Smooth muscle cell (in vitro differentiated cells): ENCODE data around the gene SCML1. TPM values are rescaled to one million over a fixed set of nuclear protein-coding genes. Genes with fewer than 3 reads are reported as not detected.

ENCODE experiments used
- DNase-seq: peaks from one replicate; lab custom pipeline; 2025; ENCODE audit not compliant: unreplicated experiment; lab: John Stamatoyannopoulos, UW
- H2AFZ ChIP-seq: fragments of 200-600 bp; sonication (generic); 2 replicates; pipeline ENCODE4 v1.6.0; 2016; ENCODE audit warnings: antibody characterized with exemption, low read depth, mild to moderate bottlenecking
- H3F3A ChIP-seq: fragments of 200-600 bp; sonication (generic); 2 replicates; pipeline ENCODE4 v1.6.0; 2017; ENCODE audit warnings: antibody characterized with exemption, low read depth
- H3K27ac ChIP-seq: fragments of 200-600 bp; sonication (generic); 2 replicates; pipeline ENCODE4 v1.5.1; 2016; ENCODE audit warnings: low read depth, mild to moderate bottlenecking
- H3K27me3 ChIP-seq: fragments of 200-600 bp; sonication (generic); 2 replicates; pipeline ENCODE4 v1.6.1; 2016; ENCODE audit warnings: low read depth, mild to moderate bottlenecking
- H3K36me3 ChIP-seq: fragments of 200-600 bp; sonication (generic); 2 replicates; pipeline ENCODE4 v1.5.1; 2016; ENCODE audit warnings: low read depth
- H3K4me1 ChIP-seq: fragments of 200-600 bp; sonication (generic); 2 replicates; pipeline ENCODE4 v1.5.1; 2016; ENCODE audit warnings: low read depth
- H3K4me2 ChIP-seq: fragments of 200-600 bp; sonication (generic); 2 replicates; pipeline ENCODE4 v1.6.0; 2016; ENCODE audit warnings: mild to moderate bottlenecking
- H3K4me3 ChIP-seq: fragments of 200-600 bp; sonication (generic); 2 replicates; pipeline ENCODE4 v1.5.1; 2016; ENCODE audit warnings: mild to moderate bottlenecking
- H3K79me2 ChIP-seq: fragments of 200-600 bp; sonication (generic); 2 replicates; pipeline ENCODE4 v1.6.0; 2016; ENCODE audit warnings: low read depth, mild to moderate bottlenecking
- H3K9ac ChIP-seq: fragments of 200-600 bp; sonication (generic); 2 replicates; pipeline ENCODE4 v1.6.0; 2016; ENCODE audit warnings: low read depth
- H3K9me3 ChIP-seq: fragments of 200-600 bp; sonication (generic); replicated peaks from 2 replicates; pipeline ENCODE4 v1.5.1; 2016; ENCODE audit warnings: low read depth
- H4K20me1 ChIP-seq: fragments of 200-600 bp; sonication (generic); 2 replicates; pipeline ENCODE4 v1.6.0; 2016; ENCODE audit warnings: low read depth
- WGBS: methylation state at CpG from one replicate; pipeline ENCODE4 v1.1.7; 2016; ENCODE audit warnings: low lambda C conversion rate; 5-methylcytosine and 5-hydroxymethylcytosine counted together
- polyA plus RNA-seq: library from polyadenylated mRNA; unstranded; fragments of >200 nt; fragmentation: Nextera tagmentation; extraction: Ambion mirVana; gene quantifications from 2 replicates; pipeline ENCODE4 v1.2.1, GENCODE V29; 2016
- total RNA-seq: library from RNA; depleted of rRNA; stranded (reverse); fragments of >200 nt; gene quantifications from 2 replicates; pipeline ENCODE4 v1.2.3, GENCODE V29; 2014
- TF ChIP-seq, protein P1 (sequence below): fragments of 200-600 bp; sonication (generic); IDR thresholded peaks from 2 replicates; pipeline ENCODE4 v1.5.1; 2017; ENCODE audit warnings: borderline replicate concordance, mild to moderate bottlenecking, antibody characterized with exemption; ENCODE audit not compliant: insufficient read depth, poor library complexity, severe bottlenecking

SCML1 gene
- total and polyA plus RNA-seq, 2 experiments from 2014 or later: 9.8 to 12.4 TPM

DNA sequence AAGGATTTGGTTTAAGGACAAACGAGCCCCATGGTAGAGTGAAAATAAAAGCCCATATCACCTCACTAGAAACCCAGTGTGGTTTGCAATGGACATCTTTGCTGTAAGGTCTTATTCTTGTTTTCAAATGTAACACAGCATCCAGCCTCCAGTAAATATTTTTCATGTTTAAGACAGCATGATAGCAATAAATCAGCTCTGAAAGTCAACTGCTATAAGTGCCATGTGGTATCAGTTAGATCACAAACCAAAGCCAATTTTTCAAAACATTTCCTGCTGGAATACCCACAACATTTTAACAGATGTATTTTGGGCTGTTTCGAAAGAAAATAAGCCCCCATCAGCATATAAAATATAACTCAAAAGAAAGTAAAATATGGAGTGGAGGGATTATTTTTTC, 24.0 kb upstream of the SCML1 start:
- Histone ChIP-seq H3K36me3 (no peaks in the 10 kb centered on the region), H3K9ac (no peak overlapping the region), H2AFZ (no peak overlapping the region), H3K79me2 (no peaks in the 10 kb centered on the region), H3K27me3 (no peaks in the 10 kb centered on the region), H3K9me3 (no peaks in the 10 kb centered on the region), H3F3A (no peaks in the 10 kb centered on the region), H3K27ac (no peak overlapping the region), H3K4me2 (no peak overlapping the region), H4K20me1 (no peaks in the 10 kb centered on the region), H3K4me3 (no peak overlapping the region), H3K4me1 (no peaks in the 10 kb centered on the region)
- TF ChIP-seq, protein P1, sequence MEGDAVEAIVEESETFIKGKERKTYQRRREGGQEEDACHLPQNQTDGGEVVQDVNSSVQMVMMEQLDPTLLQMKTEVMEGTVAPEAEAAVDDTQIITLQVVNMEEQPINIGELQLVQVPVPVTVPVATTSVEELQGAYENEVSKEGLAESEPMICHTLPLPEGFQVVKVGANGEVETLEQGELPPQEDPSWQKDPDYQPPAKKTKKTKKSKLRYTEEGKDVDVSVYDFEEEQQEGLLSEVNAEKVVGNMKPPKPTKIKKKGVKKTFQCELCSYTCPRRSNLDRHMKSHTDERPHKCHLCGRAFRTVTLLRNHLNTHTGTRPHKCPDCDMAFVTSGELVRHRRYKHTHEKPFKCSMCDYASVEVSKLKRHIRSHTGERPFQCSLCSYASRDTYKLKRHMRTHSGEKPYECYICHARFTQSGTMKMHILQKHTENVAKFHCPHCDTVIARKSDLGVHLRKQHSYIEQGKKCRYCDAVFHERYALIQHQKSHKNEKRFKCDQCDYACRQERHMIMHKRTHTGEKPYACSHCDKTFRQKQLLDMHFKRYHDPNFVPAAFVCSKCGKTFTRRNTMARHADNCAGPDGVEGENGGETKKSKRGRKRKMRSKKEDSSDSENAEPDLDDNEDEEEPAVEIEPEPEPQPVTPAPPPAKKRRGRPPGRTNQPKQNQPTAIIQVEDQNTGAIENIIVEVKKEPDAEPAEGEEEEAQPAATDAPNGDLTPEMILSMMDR: no peak
- WGBS: 61% methylated on average over 2 of the region's 2 CpGs
- no peak for DNase-seq

DNA sequence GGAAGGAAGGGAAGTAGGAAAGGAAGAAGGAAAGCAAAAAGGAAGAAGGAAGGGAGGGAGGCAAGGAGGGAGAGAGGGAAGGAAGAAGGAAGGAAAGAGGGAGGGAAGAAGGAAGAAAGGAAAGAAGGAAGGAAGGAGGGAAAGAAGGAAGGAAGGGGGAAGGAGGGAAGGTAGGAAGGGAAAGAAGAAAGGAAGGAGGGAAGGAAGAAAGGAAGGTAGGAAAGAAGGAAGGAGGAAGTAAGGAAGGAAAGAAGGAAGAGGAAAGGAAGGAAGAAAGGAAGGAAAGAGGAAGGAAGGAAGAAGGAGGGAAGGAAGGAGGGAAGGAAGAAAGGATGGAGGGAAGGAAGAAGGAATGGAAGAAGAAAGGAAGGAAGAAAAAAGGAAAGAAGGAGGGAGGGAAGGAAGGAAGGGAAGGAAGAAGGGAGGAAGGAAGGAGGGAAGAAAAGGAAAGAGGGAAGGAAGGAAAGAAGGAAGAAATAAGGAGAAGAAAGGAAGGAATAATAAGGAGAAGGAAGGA, 18.6 kb upstream of the SCML1 start:
- DNase-seq: no peak
- H3K4me3 ChIP-seq: no peak overlapping the region
- no peaks in the 10 kb centered on the region for H3K9me3 ChIP-seq
- H3F3A ChIP-seq: no peaks in the 10 kb centered on the region
- no peaks in the 10 kb centered on the region for H3K36me3 ChIP-seq
- H4K20me1 ChIP-seq: no peaks in the 10 kb centered on the region
- no peak overlapping the region for H3K4me2 ChIP-seq
- no peak overlapping the region for H2AFZ ChIP-seq
- TF ChIP-seq, protein P1: no peak
- no peaks in the 10 kb centered on the region for H3K4me1 ChIP-seq
- H3K27me3 ChIP-seq: no peaks in the 10 kb centered on the region
- H3K27ac ChIP-seq: no peak overlapping the region
- H3K9ac ChIP-seq: no peak overlapping the region
- H3K79me2 ChIP-seq: no peaks in the 10 kb centered on the region

DNA sequence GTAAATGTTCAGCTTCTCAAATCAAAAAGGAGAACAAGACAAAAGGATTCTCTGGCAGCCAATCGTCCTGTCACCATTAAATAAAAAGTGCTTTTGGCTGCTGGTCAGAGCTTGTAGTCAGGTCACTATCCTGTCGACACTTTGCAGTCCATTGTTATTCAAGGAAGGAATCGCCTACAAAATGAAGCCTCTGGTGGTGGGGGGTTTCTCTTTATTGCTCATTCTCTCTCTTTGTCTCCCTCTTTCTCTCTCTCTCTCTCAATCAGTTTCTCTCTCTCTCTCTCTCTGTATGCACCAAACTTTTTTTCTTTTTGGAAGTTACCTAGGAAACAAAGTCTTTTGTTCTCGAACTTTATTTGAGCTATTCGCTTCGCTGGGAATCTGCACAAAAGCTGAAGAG, 17.6 kb upstream of the SCML1 start:
- no peak overlapping the region for H3K4me2 ChIP-seq
- H3K9ac ChIP-seq: no peak overlapping the region
- 62% methylated on average over 6 of the region's 6 CpGs for WGBS
- H3K9me3 ChIP-seq: no peaks in the 10 kb centered on the region
- no peaks in the 10 kb centered on the region for H3K27me3 ChIP-seq
- H3K27ac ChIP-seq: no peak overlapping the region
- DNase-seq: no peak
- no peak overlapping the region for H3K4me3 ChIP-seq
- no peaks in the 10 kb centered on the region for H3K79me2 ChIP-seq
- no peaks in the 10 kb centered on the region for H3K4me1 ChIP-seq
- H2AFZ ChIP-seq: no peak overlapping the region
- TF ChIP-seq, protein P1: no peak
- H4K20me1 ChIP-seq: no peaks in the 10 kb centered on the region
- no peaks in the 10 kb centered on the region for H3K36me3 ChIP-seq
- no peaks in the 10 kb centered on the region for H3F3A ChIP-seq

DNA sequence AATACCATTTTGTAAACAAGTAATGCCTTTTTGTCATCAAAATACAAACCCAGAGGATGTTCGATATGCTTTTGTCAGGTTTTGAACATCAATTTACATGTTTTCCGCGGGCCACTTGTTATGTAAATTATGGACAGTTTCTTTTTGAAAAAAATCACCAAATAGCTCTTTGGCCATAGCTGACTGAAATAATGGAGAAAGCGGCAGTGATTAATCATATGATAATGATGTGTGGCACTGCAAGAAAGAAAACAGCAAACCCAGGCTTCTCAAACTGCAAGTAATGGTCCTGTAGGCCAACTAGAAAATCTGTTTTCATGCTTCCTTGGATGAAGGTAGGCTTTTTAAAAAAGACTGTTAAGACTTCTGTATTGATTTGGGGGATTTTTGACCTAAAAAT, 15.6 kb upstream of the SCML1 start:
- H3K4me3 ChIP-seq: no peak overlapping the region
- no peak for DNase-seq
- no peaks in the 10 kb centered on the region for H4K20me1 ChIP-seq
- H2AFZ ChIP-seq: no peak overlapping the region
- 85% methylated on average over 4 of the region's 4 CpGs for WGBS
- H3K27ac ChIP-seq: no peak overlapping the region
- no peak overlapping the region for H3K9ac ChIP-seq
- H3K27me3 ChIP-seq: no peaks in the 10 kb centered on the region
- no peaks in the 10 kb centered on the region for H3K9me3 ChIP-seq
- H3K79me2 ChIP-seq: no peaks in the 10 kb centered on the region
- no peaks in the 10 kb centered on the region for H3K4me1 ChIP-seq
- TF ChIP-seq, protein P1: no peak
- H3K4me2 ChIP-seq: no peak overlapping the region
- no peaks in the 10 kb centered on the region for H3K36me3 ChIP-seq
- H3F3A ChIP-seq: no peaks in the 10 kb centered on the region
